ENCODE measurements around the gene GDF15.
A peak's percentile ranks its signal among the peaks of the same experiment; 100 is the strongest.

Gene GDF15

GRCh38 chr19:18412610-18413239 is 26.8 kb downstream of the GDF15 start:
- Histone ChIP-seq H3K27me3 (ENCODE audit: control insufficient read depth in 3 of 3, insufficient read depth in 3 of 3, low read depth in 1 of 3, low read length in 3 of 3) (peaks cover 0 to under 1% (median 0%) of the 10 kb centered on the region in 3 experiments), H3K79me1 (ENCODE audit: low read depth, low read length) (peaks cover 2% of the 10 kb centered on the region), H2BK5ac (ENCODE audit: low read length) (no peak overlapping the region), H4K91ac (ENCODE audit: low read depth, low read length, poor library complexity) (no peak overlapping the region), H3K18ac (ENCODE audit: low read length) (no peak overlapping the region), H3K9ac (ENCODE audit: low read depth, low read length, poor library complexity) (no peak overlapping the region), H3K9me3 (replicated peaks in 1 of 2; ENCODE audit: control insufficient read depth in 2 of 2, insufficient read depth in 1 of 2, low read depth in 1 of 2, low read length in 2 of 2) (no peaks in the 10 kb centered on the region), H3K23ac (ENCODE audit: low read depth, low read length, poor library complexity) (no peak overlapping the region), H2BK12ac (ENCODE audit: low read length) (no peak overlapping the region), H3K4me3 (ENCODE audit: low read length in 2 of 2) (no peak overlapping the region), H3K27ac (replicated peaks; ENCODE audit: low read length) (no peak overlapping the region), H3K4me2 (ENCODE audit: insufficient read depth, low read length, poor library complexity, severe bottlenecking) (no peak overlapping the region), H2BK15ac (ENCODE audit: low read length) (no peak overlapping the region), H2AFZ (ENCODE audit: low read length) (no peak overlapping the region), H3K4me1 (ENCODE audit: control insufficient read depth in 2 of 2, insufficient read depth in 1 of 2, low read depth in 1 of 2, low read length in 2 of 2) (peaks cover 13 to 27% of the 10 kb centered on the region in 2 donors), H2AK5ac (ENCODE audit: low read depth, low read length) (peak overlapping the region; percentile 94), H3K14ac (ENCODE audit: low read length) (no peak overlapping the region), H3K4ac (ENCODE audit: low read length) (no peak overlapping the region), H2BK120ac (ENCODE audit: low read depth, low read length) (no peak overlapping the region), H3K36me3 (replicated peaks in 1 of 2; ENCODE audit: control insufficient read depth in 2 of 2, insufficient read depth in 2 of 2, low read length in 2 of 2) (no peaks in the 10 kb centered on the region), H4K8ac (ENCODE audit: low read depth, low read length) (no peak overlapping the region)
- DNase-seq (ENCODE audit: low spot score), result no peak
- no CpG with 5 or more reads among the region's 16 CpGs for WGBS, 2 donors (ENCODE audit: extremely low coverage in 2 of 2, insufficient read length in 2 of 2, insufficient replicate concordance in 1 of 2)

- Histone ChIP-seq H3K14ac (ENCODE audit: low read length) (no peak overlapping the region), H2BK120ac (ENCODE audit: low read depth, low read length) (peak overlapping the region; percentile 89), H3K79me1 (ENCODE audit: low read depth, low read length) (peaks cover 2% of the 10 kb centered on the region), H2BK5ac (ENCODE audit: low read length) (peak overlapping the region; percentile 13), H3K4me1 (ENCODE audit: control insufficient read depth in 2 of 2, insufficient read depth in 1 of 2, low read depth in 1 of 2, low read length in 2 of 2) (peaks cover 25 to 42% of the 10 kb centered on the region in 2 donors), H3K9me3 (replicated peaks in 1 of 2; ENCODE audit: control insufficient read depth in 2 of 2, insufficient read depth in 1 of 2, low read depth in 1 of 2, low read length in 2 of 2) (peaks cover 0 to 2% of the 10 kb centered on the region in 2 donors), H4K91ac (ENCODE audit: low read depth, low read length, poor library complexity) (no peak overlapping the region), H2BK12ac (ENCODE audit: low read length) (no peak overlapping the region), H3K27me3 (ENCODE audit: control insufficient read depth in 3 of 3, insufficient read depth in 3 of 3, low read depth in 1 of 3, low read length in 3 of 3) (peaks cover 0 to 13% (median 0%) of the 10 kb centered on the region in 3 experiments), H3K4me3 (ENCODE audit: low read length in 2 of 2) (no peak overlapping the region), H3K4me2 (ENCODE audit: insufficient read depth, low read length, poor library complexity, severe bottlenecking) (no peak overlapping the region), H2AFZ (ENCODE audit: low read length) (peak overlapping the region; percentile 49), H3K18ac (ENCODE audit: low read length) (peak overlapping the region; percentile 27), H2AK5ac (ENCODE audit: low read depth, low read length) (peak overlapping the region; percentile 96), H3K27ac (replicated peaks; ENCODE audit: low read length) (no peak overlapping the region), H3K23ac (ENCODE audit: low read depth, low read length, poor library complexity) (no peak overlapping the region), H3K4ac (ENCODE audit: low read length) (no peak overlapping the region), H4K8ac (ENCODE audit: low read depth, low read length) (no peak overlapping the region), H3K9ac (ENCODE audit: low read depth, low read length, poor library complexity) (no peak overlapping the region), H3K36me3 (replicated peaks in 1 of 2; ENCODE audit: control insufficient read depth in 2 of 2, insufficient read depth in 2 of 2, low read length in 2 of 2) (no peaks in the 10 kb centered on the region), H2BK15ac (ENCODE audit: low read length) (peak overlapping the region; percentile 92)
- no peak for DNase-seq (ENCODE audit: low spot score)
- no CpG with 5 or more reads among the region's 11 CpGs for WGBS, 2 donors (ENCODE audit: extremely low coverage in 2 of 2, insufficient read length in 2 of 2, insufficient replicate concordance in 1 of 2)
Observed at GRCh38 chr19:18414504-18415177, 28.7 kb downstream of the GDF15 start.

GRCh38 chr19:18415178-18415867 is 29.4 kb downstream of the GDF15 start:
- no peak overlapping the region for H3K27ac ChIP-seq (replicated peaks; ENCODE audit: low read length)
- no peak for DNase-seq (ENCODE audit: low spot score)

More at GRCh38 chr19:18415178-18415867, 29.4 kb downstream of the GDF15 start:
- no peak overlapping the region for H3K14ac ChIP-seq (ENCODE audit: low read length)
- H3K18ac ChIP-seq (ENCODE audit: low read length), result peak overlapping the region; percentile 88
- no peak overlapping the region for H4K8ac ChIP-seq (ENCODE audit: low read depth, low read length)
- no peak overlapping the region for H3K4me2 ChIP-seq (ENCODE audit: insufficient read depth, low read length, poor library complexity, severe bottlenecking)
- no CpG with 5 or more reads among the region's 25 CpGs for WGBS, 2 donors (ENCODE audit: extremely low coverage in 2 of 2, insufficient read length in 2 of 2, insufficient replicate concordance in 1 of 2)
- peaks cover 0 to 2% of the 10 kb centered on the region in 2 donors for H3K9me3 ChIP-seq (replicated peaks in 1 of 2; ENCODE audit: control insufficient read depth in 2 of 2, insufficient read depth in 1 of 2, low read depth in 1 of 2, low read length in 2 of 2)
- peak overlapping the region; percentile 96 for H2AK5ac ChIP-seq (ENCODE audit: low read depth, low read length)
- H2BK12ac ChIP-seq (ENCODE audit: low read length), result no peak overlapping the region
- no peak overlapping the region for H3K4ac ChIP-seq (ENCODE audit: low read length)
- peak overlapping the region; percentile 92 for H2BK15ac ChIP-seq (ENCODE audit: low read length)
- no peak overlapping the region for H4K91ac ChIP-seq (ENCODE audit: low read depth, low read length, poor library complexity)
- H2BK120ac ChIP-seq (ENCODE audit: low read depth, low read length), result peak overlapping the region; percentile 96
- H3K79me1 ChIP-seq (ENCODE audit: low read depth, low read length), result peaks cover 6% of the 10 kb centered on the region
- H3K9ac ChIP-seq (ENCODE audit: low read depth, low read length, poor library complexity), result peak overlapping the region; percentile 63
- peaks cover 26 to 44% of the 10 kb centered on the region in 2 donors for H3K4me1 ChIP-seq (ENCODE audit: control insufficient read depth in 2 of 2, insufficient read depth in 1 of 2, low read depth in 1 of 2, low read length in 2 of 2)
- peak overlapping the region; percentile 13 for H2BK5ac ChIP-seq (ENCODE audit: low read length)
- H3K23ac ChIP-seq (ENCODE audit: low read depth, low read length, poor library complexity), result peak overlapping the region; percentile 17
- H3K4me3 ChIP-seq (ENCODE audit: low read length in 2 of 2), result no peak overlapping the region
- H3K27me3 ChIP-seq (ENCODE audit: control insufficient read depth in 3 of 3, insufficient read depth in 3 of 3, low read depth in 1 of 3, low read length in 3 of 3), result peaks cover 0 to 19% (median 0%) of the 10 kb centered on the region in 3 experiments
- H2AFZ ChIP-seq (ENCODE audit: low read length), result peak overlapping the region; percentile 49
- no peaks in the 10 kb centered on the region for H3K36me3 ChIP-seq (replicated peaks in 1 of 2; ENCODE audit: control insufficient read depth in 2 of 2, insufficient read depth in 2 of 2, low read length in 2 of 2)

All from neuronal stem cell (in vitro differentiated cells).